Chondrocyte (in vitro differentiated cells): ENCODE results near the gene PLEKHG3. TPM values are rescaled to one million over a fixed set of nuclear protein-coding genes. Genes with fewer than 3 reads are reported as not detected.

Source experiments
- DNase-seq: peaks from one replicate; pipeline ENCODE4 v3.0.0; 2021; ENCODE audit warnings: mixed read lengths, low spot score
- H3K27ac Mint-ChIP-seq: one replicate; pipeline ENCODE4 v1.8.0; 2021; ENCODE audit warnings: mild to moderate bottlenecking, moderate library complexity, mixed read lengths; ENCODE audit not compliant: unreplicated experiment
- H3K27me3 Mint-ChIP-seq: 2 replicates; pipeline ENCODE4 v1.8.0; 2021; ENCODE audit warnings: low read depth, mixed read lengths
- H3K36me3 Mint-ChIP-seq: 2 replicates; pipeline ENCODE4 v1.8.0; 2021; ENCODE audit warnings: low read depth, mixed read lengths
- H3K4me1 Mint-ChIP-seq: 2 replicates; pipeline ENCODE4 v1.8.0; 2021; ENCODE audit warnings: low read depth, mild to moderate bottlenecking, mixed read lengths
- H3K4me3 Mint-ChIP-seq: one replicate; pipeline ENCODE4 v1.8.0; 2021; ENCODE audit warnings: mild to moderate bottlenecking, moderate library complexity, mixed read lengths; ENCODE audit not compliant: unreplicated experiment
- H3K9me3 Mint-ChIP-seq: 2 replicates; pipeline ENCODE4 v1.8.0; 2021; ENCODE audit warnings: low read depth, mixed read lengths
- total RNA-seq: library from RNA; stranded (reverse); gene quantifications from 3 replicates; pipeline ENCODE4 v1.2.1, GENCODE V29; 2021
- TF ChIP-seq, protein P1 (sequence below): fragments of 200-600 bp; sonication (generic); IDR thresholded peaks from 2 replicates; pipeline ENCODE4 v1.5.0; 2021; ENCODE audit warnings: antibody characterized with exemption, mild to moderate bottlenecking, moderate library complexity

The PLEKHG3 gene
- total RNA-seq, 1 donor from 2014 or later = 131 TPM

DNA sequence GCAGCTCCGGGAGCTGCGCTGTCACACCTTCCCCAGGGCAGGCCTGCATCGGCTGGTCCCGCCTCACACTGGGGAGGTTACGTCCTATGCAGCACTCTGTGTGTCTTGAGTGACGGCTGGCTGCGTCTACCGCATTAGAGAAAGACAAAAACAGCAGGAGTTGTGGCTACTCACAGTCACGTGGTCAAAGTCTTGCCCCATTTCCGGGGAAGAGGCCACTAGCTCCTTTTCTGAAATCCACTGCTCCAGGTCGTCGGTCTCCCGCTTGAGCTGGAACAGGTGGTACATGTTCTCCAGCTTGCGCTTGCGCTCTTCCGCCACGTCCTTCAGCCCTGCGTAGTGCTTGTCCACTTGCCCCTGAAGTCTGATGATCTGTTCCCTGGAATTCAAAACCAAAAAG, 68.8 kb downstream of the PLEKHG3 start:
- Mint-ChIP-seq H3K9me3 (no peaks in the 10 kb centered on the region), H3K27me3 (no peaks in the 10 kb centered on the region), H3K4me3 (no peak overlapping the region), H3K36me3 (peaks cover 3% of the 10 kb centered on the region), H3K27ac (no peak overlapping the region), H3K4me1 (no peaks in the 10 kb centered on the region)
- peak; percentile 65 for DNase-seq
- TF ChIP-seq, protein P1, sequence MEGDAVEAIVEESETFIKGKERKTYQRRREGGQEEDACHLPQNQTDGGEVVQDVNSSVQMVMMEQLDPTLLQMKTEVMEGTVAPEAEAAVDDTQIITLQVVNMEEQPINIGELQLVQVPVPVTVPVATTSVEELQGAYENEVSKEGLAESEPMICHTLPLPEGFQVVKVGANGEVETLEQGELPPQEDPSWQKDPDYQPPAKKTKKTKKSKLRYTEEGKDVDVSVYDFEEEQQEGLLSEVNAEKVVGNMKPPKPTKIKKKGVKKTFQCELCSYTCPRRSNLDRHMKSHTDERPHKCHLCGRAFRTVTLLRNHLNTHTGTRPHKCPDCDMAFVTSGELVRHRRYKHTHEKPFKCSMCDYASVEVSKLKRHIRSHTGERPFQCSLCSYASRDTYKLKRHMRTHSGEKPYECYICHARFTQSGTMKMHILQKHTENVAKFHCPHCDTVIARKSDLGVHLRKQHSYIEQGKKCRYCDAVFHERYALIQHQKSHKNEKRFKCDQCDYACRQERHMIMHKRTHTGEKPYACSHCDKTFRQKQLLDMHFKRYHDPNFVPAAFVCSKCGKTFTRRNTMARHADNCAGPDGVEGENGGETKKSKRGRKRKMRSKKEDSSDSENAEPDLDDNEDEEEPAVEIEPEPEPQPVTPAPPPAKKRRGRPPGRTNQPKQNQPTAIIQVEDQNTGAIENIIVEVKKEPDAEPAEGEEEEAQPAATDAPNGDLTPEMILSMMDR = no peak

DNA sequence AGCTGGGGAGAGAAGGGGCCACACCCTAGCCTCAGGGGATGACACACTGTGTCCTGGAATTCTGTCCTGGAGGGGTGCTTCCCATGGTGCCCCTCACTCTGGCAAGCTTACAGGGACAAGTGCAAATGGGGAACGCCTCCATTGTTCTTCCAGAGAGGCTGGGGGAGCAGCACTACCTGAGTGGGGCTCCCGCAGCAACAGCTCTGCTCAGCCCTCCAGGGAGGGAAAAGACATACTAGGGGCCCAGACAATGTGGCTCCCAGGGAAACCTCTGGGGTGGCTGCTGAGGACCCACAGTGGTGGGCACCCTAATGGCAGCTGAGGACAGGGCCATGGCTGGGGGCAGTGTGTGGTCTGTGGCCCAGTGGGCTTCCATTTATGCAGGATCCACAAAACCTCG, 69.4 kb downstream of the PLEKHG3 start:
- no peak overlapping the region for H3K27ac Mint-ChIP-seq
- H3K4me1 Mint-ChIP-seq = no peaks in the 10 kb centered on the region
- TF ChIP-seq, protein P1 = no peak
- H3K9me3 Mint-ChIP-seq = no peaks in the 10 kb centered on the region
- H3K27me3 Mint-ChIP-seq = no peaks in the 10 kb centered on the region
- H3K36me3 Mint-ChIP-seq = peaks cover 3% of the 10 kb centered on the region
- no peak overlapping the region for H3K4me3 Mint-ChIP-seq
- peak; percentile 49 for DNase-seq

DNA sequence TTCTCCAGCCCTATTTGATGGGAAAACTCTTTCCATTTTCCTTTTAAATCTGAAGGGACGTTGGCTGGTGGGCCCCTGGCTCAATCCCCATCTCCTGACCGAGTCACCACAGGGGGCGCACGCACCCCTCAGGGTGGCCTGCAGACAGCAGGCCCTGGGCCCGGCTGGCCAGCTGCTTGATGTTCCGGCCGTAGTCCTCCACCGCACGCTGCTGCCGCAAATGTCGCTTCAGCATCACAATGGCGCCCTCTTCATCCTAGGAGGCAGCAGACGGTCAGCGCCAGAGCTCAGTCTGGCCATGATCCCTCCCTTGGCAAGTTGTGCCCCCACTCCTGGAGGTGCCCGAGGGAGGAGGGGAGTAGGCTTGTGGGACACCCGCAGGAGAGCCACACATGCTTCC, 70.0 kb downstream of the PLEKHG3 start:
- Mint-ChIP-seq H3K4me1 (no peaks in the 10 kb centered on the region), H3K4me3 (no peak overlapping the region), H3K27me3 (no peaks in the 10 kb centered on the region), H3K9me3 (no peaks in the 10 kb centered on the region), H3K36me3 (peaks cover 3% of the 10 kb centered on the region), H3K27ac (no peak overlapping the region)
- peak; percentile 75 for DNase-seq
- TF ChIP-seq, protein P1 = no peak

DNA sequence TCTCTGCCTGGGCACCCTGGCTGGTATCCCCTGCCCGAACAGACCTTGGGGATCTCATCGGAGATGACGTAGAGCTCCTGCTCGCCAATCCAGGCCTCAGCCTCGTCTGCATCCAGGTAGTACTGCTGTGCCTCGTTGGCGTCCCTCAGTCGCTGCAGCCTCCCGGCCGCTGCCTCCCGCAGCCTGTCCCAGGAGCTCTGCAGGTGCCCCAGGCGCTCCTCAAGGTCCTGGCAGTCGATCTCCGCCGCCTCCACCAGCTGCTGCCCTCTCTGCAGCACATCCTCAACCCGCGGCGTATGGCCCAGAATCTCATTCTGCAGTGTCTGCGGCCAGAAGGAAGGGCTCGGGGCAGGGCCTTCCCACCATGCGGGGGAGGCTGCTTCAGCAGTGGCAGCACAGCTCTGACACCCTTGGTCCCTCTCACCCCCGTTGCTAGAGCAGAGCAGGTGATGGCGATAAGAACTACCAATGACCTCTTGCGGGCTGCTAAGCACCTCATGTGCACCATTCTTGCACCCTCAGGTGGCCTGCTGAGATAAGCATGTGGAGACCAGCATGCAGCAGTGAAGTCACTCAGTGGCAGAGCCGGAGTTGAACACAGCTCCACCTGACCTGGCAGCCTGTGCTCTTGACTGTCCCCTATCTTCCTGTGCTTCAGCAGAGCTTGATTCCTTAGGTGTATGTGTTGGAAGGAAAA, 71.0 kb downstream of the PLEKHG3 start:
- no peak overlapping the region for H3K27ac Mint-ChIP-seq
- no peak overlapping the region for H3K4me3 Mint-ChIP-seq
- peak; percentile 79 for DNase-seq
- no peaks in the 10 kb centered on the region for H3K4me1 Mint-ChIP-seq
- TF ChIP-seq, protein P1 = no peak
- H3K27me3 Mint-ChIP-seq = no peaks in the 10 kb centered on the region
- peaks cover 3% of the 10 kb centered on the region for H3K36me3 Mint-ChIP-seq
- no peaks in the 10 kb centered on the region for H3K9me3 Mint-ChIP-seq

DNA sequence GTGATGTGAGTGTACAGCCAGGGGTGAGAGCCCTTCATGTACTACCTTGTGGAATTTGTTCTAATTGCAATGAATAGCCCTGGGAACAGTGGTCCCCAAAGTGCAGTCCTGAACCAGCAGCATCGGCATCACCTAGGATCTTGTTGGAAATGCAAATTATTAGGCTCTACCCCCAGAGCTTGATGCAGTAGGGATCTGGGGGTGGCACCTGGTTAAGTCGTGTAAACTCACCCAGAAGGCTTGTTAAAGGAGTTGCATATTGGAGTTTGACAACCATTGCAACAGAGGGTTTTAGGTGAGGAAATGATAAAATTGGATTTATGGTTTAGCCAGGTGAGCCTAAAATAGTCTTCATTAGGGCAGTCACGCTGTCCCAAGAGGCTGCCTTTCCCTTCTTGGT, 73.2 kb downstream of the PLEKHG3 start:
- Mint-ChIP-seq H3K4me1 (no peaks in the 10 kb centered on the region), H3K27me3 (no peaks in the 10 kb centered on the region), H3K36me3 (peaks cover 8% of the 10 kb centered on the region), H3K9me3 (no peaks in the 10 kb centered on the region), H3K4me3 (no peak overlapping the region), H3K27ac (no peak overlapping the region)
- DNase-seq = no peak
- TF ChIP-seq, protein P1 = no peak
